Measurements from ENCODE around the gene C1orf116.

C1orf116 gene

DNA sequence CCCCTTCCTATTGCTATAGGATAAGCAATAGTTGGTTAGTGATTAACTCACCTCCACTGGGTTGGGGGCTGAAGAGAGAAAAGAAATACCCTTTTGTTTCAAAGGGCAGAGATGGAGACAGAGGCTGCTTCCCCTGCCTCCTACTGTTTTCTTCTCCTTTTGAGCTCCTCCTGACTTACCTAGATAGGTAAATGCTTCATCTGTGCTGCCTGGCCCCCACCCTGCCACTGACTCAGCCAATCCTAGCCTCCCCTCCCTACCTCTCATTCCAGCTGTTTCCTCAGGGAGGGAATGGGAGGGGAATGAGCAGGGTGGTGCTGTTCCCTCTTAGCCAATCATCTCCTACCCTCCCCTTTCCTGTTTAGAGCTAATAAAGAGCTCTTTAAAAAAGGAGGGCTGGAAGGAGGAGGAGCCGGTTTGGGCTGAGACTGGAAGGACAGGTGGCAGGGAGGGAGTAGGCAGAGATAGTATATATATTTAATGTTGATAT is at the start of gene C1orf116:
Gene C1orf116 (minus strand): TSS at position 229 of the 490 bp plus-strand sequence. CDS start 5,158 bp downstream, outside the sequence.
- ChIA-PET POLR2A (interaction anchor here (0.6 to 1.3 kb wide), 2 partner anchors 20 to 456 kb away, joined by 3 to 5 read pairs; partner anchors contain the start of gene PFKFB2), CTCF (interaction anchor here (0.8 to 2.9 kb wide), 7 partner anchors 13 to 553 kb away, joined by 3 to 16 read pairs (median 4); no protein-coding TSS in a partner anchor)
- no peaks in the 10 kb centered on the region for H3K9me3 ChIP-seq (ENCODE audit: control insufficient read depth, insufficient read depth, low read depth, low read length)
- TF ChIP-seq SP3 (tag by site-specific recombination; IDR thresholded peaks at IDR 0.05) (0 out of 2 replicates have a peak, but pooled peaks have one; percentile 38), WT1 (tag by site-specific recombination; IDR thresholded peaks at IDR 0.05) (peak; percentile 80), ZNF677 (tag by site-specific recombination; IDR thresholded peaks at IDR 0.05) (no peak), PRDM10 (tag by site-specific recombination; IDR thresholded peaks at IDR 0.05) (0 out of 2 replicates have a peak, but pooled peaks have one; percentile 16)
- TF ChIP-seq, protein P1, sequence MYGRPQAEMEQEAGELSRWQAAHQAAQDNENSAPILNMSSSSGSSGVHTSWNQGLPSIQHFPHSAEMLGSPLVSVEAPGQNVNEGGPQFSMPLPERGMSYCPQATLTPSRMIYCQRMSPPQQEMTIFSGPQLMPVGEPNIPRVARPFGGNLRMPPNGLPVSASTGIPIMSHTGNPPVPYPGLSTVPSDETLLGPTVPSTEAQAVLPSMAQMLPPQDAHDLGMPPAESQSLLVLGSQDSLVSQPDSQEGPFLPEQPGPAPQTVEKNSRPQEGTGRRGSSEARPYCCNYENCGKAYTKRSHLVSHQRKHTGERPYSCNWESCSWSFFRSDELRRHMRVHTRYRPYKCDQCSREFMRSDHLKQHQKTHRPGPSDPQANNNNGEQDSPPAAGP (tag by site-specific recombination; IDR thresholded peaks at IDR 0.05), result peak; percentile 38; the same call in 1 of the 2 replicates
- no peak within 1 kb of the TSS for H3K4me3 ChIP-seq (ENCODE audit: low read depth, low read length)
- H3K36me3 ChIP-seq (ENCODE audit: control insufficient read depth in 2 of 2, insufficient read depth in 1 of 2, low read length in 2 of 2), result no peaks in the 10 kb centered on the region
- no peaks in the 10 kb centered on the region for H3K4me1 ChIP-seq (ENCODE audit: control insufficient read depth, insufficient read depth, low read length)
- no peak within 1 kb of the TSS for H3K27ac ChIP-seq (ENCODE audit: extremely low read depth, low read depth, low read length)

DNA sequence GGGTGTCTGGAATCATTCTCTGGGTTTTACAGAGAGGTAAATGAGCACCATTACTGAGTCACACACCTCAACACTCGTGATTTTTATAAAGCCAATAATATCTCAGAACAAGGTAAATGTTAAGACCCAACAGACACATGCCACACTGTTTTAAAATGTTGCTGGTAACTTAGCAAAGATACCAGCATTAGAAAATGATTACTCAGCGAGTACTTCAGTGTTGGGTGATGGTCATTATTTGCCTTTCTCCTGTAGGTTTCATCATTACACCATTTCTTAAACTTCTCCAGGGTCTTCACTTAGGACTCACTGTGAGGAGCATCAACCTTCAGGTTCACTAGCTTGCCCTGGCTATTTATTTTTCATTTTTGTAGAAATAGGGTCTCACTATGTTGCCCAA is 49.2 kb upstream of the C1orf116 start:
- TF ChIP-seq, protein P2, sequence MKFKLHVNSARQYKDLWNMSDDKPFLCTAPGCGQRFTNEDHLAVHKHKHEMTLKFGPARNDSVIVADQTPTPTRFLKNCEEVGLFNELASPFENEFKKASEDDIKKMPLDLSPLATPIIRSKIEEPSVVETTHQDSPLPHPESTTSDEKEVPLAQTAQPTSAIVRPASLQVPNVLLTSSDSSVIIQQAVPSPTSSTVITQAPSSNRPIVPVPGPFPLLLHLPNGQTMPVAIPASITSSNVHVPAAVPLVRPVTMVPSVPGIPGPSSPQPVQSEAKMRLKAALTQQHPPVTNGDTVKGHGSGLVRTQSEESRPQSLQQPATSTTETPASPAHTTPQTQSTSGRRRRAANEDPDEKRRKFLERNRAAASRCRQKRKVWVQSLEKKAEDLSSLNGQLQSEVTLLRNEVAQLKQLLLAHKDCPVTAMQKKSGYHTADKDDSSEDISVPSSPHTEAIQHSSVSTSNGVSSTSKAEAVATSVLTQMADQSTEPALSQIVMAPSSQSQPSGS (tag by site-specific recombination; IDR thresholded peaks at IDR 0.05; ENCODE audit: low read depth), result no peak
- TF ChIP-seq ZNF624 (tag by site-specific recombination; IDR thresholded peaks at IDR 0.05) (no peak), KLF10 (tag by site-specific recombination; IDR thresholded peaks at IDR 0.05) (no peak), ZNF610 (tag by site-specific recombination; IDR thresholded peaks at IDR 0.05; ENCODE audit: borderline replicate concordance) (no peak), ZSCAN18 (tag by site-specific recombination; IDR thresholded peaks at IDR 0.05) (no peak), ZNF214 (tag by site-specific recombination; IDR thresholded peaks at IDR 0.05; ENCODE audit: borderline replicate concordance) (no peak)
- CTCF ChIA-PET, result interaction anchor here (0.8 to 1.5 kb wide), 2 partner anchors 10 to 323 kb away, joined by 3 read pairs; no protein-coding TSS in a partner anchor
- Histone ChIP-seq H3K36me3 (ENCODE audit: control insufficient read depth in 2 of 2, insufficient read depth in 1 of 2, low read length in 2 of 2) (no peaks in the 10 kb centered on the region), H3K4me1 (ENCODE audit: control insufficient read depth, insufficient read depth, low read length) (no peaks in the 10 kb centered on the region), H3K27ac (ENCODE audit: extremely low read depth, low read depth, low read length) (no peak overlapping the region), H3K9me3 (ENCODE audit: control insufficient read depth, insufficient read depth, low read depth, low read length) (no peaks in the 10 kb centered on the region), H3K4me3 (ENCODE audit: low read depth, low read length) (no peak overlapping the region)
- POLR2A ChIA-PET, result no interaction called here

DNA sequence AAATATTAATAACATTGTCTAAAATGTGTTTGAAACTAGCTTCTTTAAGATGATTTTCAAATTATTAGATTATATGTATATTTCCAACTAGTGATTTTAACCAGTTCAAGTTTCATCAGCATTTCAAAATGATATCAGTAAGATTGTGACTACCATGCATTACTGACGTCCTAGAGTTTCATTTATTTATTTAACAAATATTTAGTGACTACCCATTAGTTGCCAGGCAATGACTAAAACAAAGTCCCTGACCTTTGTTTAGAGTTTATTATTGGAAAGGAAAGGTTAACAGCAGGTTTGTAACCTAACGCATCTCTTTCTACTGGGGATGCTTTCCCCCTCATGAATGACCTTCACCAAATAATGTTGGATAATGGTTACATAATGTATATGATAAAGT is 48.5 kb upstream of the C1orf116 start:
- Histone ChIP-seq H3K4me3 (ENCODE audit: low read depth, low read length) (no peak overlapping the region), H3K36me3 (ENCODE audit: control insufficient read depth in 2 of 2, insufficient read depth in 1 of 2, low read length in 2 of 2) (no peaks in the 10 kb centered on the region), H3K27ac (ENCODE audit: extremely low read depth, low read depth, low read length) (no peak overlapping the region), H3K4me1 (ENCODE audit: control insufficient read depth, insufficient read depth, low read length) (no peaks in the 10 kb centered on the region), H3K9me3 (ENCODE audit: control insufficient read depth, insufficient read depth, low read depth, low read length) (no peaks in the 10 kb centered on the region)
- ChIA-PET POLR2A (no interaction called here), CTCF (interaction anchor here (0.6 to 3.4 kb wide), 8 partner anchors 10 to 418 kb away, joined by 3 to 18 read pairs (median 5); partner anchors contain the start of gene C4BPA)
- TF ChIP-seq ZNF473 (tag by site-specific recombination; IDR thresholded peaks at IDR 0.05) (no peak), PRDM1 (tag by site-specific recombination; IDR thresholded peaks at IDR 0.05) (no peak), ZNF157 (tag by site-specific recombination; IDR thresholded peaks at IDR 0.05) (no peak), ZNF449 (tag by site-specific recombination; IDR thresholded peaks at IDR 0.05) (no peak), ZNF791 (tag by site-specific recombination; IDR thresholded peaks at IDR 0.05) (no peak)

Measured in HEK293 (cell line).